GM21529 (cell line): ENCODE results near the gene ORC5.
"Not testable (repeated sequence)": the region's sequence is repeated elsewhere in the genome, so short reads cannot be mapped to it uniquely, and the experiment has no call there.

Experiments used
- ATAC-seq: cut with Tn5 transposase; IDR thresholded peaks from one replicate; pipeline ENCODE4 v1.9.1; 2021; ENCODE audit not compliant: unreplicated experiment

The ORC5 gene

GRCh38 chr7:104192434-104192833, 15.4 kb downstream of the ORC5 start:
- no peak for ATAC-seq

DNA sequence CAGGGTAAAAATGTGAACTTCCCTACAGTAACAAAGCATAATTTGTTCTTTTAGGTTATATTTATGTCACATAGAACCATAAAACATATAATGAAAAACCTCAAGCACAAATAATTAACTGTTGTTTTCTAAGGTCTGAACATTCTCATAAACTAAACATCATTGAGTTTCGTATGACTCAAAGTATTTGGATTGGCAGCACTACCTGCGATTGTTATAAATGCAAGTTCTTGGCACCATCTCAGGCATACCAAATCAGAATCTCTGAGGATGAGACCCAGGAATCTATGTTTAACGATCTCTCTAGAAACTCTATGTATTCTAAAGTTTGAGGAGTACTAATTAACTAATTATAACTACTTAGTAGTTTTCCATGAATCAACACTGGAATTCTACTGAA, 22.5 kb downstream of the ORC5 start:
- no peak for ATAC-seq

DNA sequence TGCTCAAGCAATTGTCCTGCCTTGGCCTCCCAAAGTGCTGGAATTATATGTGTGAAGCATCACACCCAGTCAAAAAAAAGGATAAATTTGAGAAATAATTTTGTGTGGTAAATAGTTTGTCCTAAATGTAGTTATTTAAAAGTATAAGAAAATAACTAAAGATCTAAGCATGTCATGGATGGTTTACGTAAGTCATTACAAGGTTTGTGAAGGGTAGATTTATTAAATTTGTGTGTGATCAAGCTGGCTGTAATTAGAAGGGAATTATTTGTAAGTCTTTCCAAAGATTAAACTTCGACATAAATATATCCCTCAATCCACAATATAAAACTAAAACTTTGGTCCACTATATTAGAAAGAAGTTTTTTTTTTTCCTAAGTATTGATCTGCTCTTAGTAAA, 28.6 kb downstream of the ORC5 start:
- ATAC-seq = no peak

DNA sequence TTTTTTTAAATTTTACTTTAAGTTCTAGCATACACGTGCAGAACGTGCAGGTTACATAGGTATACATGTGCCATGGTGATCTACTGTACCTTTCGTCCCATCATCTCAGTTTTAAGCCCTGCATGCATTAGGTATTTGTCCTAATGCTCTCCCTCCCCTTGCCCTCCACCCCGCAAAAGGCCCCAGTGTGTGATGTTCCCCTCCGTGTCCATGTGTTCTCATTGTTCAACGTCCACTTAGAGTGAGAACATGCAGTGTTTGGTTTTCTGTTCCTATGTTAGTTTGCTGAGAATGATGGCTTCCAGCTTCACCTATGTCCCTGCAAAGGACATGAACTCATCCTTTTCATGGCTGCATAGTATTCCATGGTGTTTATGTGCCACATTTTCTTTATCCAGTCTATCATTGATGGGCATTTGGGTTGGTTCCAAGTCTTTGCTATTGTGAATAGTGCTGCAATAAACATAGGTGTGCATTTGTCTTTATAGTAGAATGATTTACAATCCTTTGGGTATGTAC, 30.2 kb downstream of the ORC5 start:
- ATAC-seq = not testable (repeated sequence)

- no peak for ATAC-seq
Observed at GRCh38 chr7:104176332-104176731, 31.5 kb downstream of the ORC5 start.

DNA sequence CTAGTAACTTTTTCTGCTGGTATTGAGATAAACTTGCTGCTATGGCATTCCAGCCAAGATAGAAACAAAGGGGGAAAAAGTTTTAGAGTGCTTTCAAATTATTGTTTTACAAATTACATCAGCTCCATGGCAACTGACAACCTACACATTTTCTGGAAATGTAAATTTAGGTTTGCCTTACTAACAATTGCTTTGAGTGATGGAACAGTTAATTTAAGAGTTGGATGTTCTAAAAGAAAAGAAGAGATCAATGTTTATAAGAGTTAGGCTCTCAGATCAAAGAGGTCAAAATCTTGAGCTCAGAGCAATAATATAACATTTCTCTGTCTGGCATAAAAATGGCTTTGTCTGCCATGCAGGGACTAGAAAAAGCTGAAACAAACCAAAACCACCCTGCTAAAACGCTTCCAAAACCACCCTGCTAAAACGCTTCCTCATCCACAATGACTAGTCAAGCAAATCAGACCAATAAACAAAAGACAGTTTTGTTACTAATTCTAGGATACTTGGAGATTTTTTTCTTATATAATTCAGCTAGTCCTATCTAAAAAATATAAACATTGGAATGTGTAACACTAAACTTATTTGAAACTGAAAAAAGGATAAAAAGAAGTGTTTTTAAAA, 32.3 kb downstream of the ORC5 start:
- ATAC-seq = no peak

GRCh38 chr7:104174798-104175197, 33.0 kb downstream of the ORC5 start:
- no peak for ATAC-seq

DNA sequence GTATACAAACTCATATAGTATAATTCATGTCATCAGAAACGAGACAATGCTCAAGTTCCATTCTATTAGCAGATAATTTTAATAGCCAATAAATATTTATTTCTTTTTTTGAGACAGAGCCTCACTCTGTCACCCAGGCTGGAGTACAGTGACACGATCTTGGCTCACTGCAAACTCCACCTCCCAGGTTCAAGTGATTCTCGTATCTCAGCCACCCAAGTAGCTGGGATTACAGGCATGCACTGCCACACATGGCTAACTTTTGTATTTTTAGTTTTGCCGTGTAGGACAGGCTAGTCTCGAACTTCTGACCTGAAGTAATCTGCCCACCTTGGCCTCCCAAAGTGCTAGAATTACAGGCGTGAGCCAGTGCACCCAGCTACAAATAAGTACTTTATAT, 45.7 kb downstream of the ORC5 start:
- no peak for ATAC-seq

DNA sequence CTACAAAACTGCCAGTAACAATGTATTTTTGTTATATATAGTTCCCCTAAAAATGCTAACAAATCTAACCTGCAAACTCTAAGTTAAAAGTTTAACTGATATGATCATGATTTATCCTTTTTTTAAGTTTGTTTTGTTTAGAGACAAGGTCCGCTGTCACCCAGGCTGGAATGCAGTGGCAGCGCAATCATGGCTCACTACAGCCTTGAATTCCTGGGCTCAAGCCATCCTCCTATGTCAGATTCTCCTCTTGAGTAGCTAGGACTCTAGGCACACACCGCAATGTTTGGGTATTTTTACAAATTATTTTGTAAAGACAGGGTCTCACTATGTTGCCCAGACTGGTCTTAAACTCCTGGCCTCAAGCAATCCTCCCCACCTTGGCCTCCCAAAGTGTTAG, 46.6 kb downstream of the ORC5 start:
- ATAC-seq = no peak

DNA sequence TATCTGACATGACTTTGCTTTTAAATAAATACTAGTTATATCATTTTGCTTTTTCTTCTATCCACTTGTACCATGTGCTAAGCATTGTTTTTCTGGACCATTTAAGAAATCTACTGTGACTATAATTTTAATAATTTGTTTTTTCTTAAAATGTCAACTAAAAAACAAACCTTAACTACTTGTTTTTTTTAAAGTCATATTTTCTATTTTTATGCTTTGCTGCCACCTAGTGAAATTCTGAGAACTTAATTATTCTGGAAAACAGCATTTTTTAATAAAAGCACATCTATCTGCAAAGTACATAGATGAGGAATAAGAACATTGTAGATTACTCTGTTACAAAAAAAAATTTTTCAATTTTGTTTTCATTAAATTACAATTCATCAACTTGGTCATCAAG, 47.4 kb downstream of the ORC5 start:
- ATAC-seq = no peak

- no peak for ATAC-seq
Observed at GRCh38 chr7:104156842-104157277, 51.0 kb downstream of the ORC5 start.

- ATAC-seq = no peak
Observed at GRCh38 chr7:104153287-104153686, 54.5 kb downstream of the ORC5 start.

DNA sequence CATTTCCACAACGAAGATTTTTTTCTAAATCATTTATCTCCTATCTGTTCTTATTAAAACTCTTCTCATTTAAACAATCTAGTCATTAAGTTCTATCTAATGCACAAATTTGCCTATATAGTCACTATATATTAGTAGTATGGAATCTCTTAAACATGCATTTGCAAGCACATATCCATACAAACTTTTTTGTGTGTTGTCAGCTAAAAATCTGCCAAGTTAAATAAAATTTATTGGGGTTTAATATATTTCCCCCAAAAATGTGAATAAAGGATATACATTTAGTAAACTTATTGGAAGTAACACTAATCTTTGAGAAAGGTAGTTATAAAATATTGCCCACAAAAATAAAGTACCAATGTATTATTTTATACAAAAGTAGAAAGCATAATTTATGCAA, 55.3 kb downstream of the ORC5 start:
- no peak for ATAC-seq

GRCh38 chr7:104150470-104150869, 57.3 kb downstream of the ORC5 start:
- no peak for ATAC-seq

DNA sequence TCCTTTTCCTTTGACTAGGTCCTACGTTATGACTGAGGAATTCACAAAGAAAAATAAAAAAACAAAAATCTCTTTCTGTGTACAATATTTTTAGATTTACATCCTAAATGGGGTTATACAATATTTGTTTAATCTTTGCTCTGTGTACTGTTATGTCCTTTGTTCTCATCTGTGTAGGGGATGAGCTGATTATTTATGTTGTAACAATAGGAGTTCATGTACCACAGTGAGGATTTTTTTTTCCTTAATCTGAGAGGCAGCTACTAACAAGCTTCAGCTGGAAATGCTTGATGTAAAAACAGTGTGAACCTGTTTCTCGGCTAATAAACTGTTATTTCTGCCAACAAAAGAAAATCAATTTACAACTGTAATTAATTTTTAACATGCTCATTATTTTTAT, 58.0 kb downstream of the ORC5 start:
- ATAC-seq = no peak

DNA sequence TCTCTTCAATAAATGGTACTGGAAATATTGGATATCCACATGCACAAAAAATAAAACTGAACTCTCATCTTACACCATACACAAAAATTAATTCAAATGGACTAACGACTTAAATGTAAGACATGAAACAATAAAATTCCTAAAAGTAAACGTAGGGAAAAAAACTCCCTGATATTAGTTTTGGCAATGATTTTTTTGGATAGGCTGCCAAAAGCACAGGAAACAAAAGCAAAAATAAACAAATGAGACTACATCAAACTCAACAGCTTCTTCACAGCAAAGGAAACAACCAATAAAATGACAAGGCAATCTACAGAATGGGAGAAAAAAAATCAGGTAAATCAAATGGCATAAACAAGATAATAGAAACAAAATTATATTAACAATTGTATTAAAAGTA, 65.7 kb downstream of the ORC5 start:
- ATAC-seq = no peak

- ATAC-seq = no peak
Observed at GRCh38 chr7:104137971-104138370, 69.8 kb downstream of the ORC5 start.

DNA sequence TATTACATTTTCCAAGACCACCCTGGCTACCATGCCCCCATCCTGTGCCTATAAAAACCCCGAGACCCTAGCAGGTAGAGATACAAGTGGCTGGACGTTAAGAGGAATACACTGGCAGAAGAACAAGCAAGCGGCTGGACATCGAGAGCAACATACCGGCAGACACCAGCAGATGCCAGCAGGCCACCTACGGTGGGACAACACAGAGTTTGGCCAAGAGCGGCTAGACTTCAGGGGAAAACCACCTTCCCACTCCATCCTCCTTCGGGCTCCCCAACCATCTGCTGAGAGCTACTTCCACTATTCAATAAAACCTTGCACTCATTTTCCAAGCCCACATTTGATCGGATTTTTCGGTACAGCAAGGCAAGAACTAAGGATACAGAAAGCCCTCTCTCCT, 70.3 kb downstream of the ORC5 start:
- ATAC-seq = no peak

- ATAC-seq = no peak
Observed at GRCh38 chr7:104136981-104137380, 70.8 kb downstream of the ORC5 start.

DNA sequence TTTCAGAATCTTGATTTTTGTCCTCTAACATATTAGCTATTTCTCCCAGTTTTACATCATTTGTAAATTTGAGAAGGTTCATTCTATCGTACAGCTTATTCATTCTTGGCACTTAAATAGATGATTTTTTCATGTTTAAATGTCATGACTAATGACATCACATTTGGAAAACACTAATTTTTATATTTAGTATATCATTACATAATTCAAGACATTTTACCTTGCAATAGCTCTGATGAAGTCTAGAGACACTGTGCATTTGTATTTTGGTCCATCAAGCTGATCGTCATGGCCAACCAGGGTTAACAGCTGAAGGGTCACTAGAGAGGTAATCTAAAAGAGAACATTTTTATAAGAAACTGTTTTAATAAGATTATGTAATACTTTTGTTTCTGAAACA, 71.3 kb downstream of the ORC5 start:
- no peak for ATAC-seq

GRCh38 chr7:104135760-104136558, 71.9 kb downstream of the ORC5 start:
- no peak for ATAC-seq

DNA sequence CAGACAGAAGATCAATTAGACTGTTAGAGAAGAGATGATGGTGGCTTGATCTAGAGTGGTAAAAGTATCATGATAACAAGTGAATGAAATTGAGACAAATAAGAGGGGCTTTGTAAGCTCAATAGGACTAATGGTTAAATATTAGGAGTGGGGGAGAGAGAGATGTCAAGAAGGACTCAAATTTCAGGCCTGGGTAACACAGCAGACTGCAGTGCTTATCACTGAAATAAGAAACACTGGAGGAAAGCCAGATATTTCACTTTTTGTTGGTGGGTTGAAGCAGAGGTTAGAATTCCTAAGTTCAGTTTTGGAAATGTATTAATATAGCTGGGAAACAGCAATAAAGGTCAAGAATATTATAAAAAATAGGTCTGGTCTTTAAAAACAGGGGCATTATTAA, 74.6 kb downstream of the ORC5 start:
- ATAC-seq = no peak

DNA sequence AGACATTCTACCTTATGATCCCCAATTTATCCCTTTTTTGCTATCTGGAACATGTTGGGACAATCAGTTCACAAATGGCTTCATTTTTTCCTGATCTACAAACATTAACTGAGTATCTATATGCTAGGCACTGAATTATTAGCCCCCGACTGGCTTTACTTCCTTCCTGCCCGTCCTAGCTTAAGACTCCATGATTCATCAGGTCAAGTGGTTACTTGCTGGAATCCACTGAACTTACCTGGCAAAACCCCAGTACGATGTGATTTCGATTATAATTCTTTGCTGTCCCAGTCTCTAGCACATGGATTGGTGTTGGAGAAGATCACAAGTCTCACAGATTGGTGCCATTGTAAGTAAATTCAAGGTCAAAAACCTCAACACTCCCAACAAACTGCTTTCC, 77.1 kb downstream of the ORC5 start:
- ATAC-seq = no peak
